Activated T-helper 2 cell treated with anti-CD3 and anti-CD28 coated beads, Interferon-gamma antibody, Interleukin-2, Interleukin-4, amounts not matched to agents 10 μg/mL and 5 μg/mL and 100 μg/mL, durations not matched to agents 14 hours and 24 hours and 36 hours (primary cell): ENCODE measurements around the gene CD24. TPM values are rescaled to one million over a fixed set of nuclear protein-coding genes. Genes with fewer than 3 reads are reported as not detected.
"Not testable (repeated sequence)": the region's sequence is repeated elsewhere in the genome, so short reads cannot be mapped to it uniquely, and the experiment has no call there.

ENCODE experiments used
- DNase-seq: peaks from one replicate; pipeline ENCODE4 v3.0.0; 2021; ENCODE audit warnings: low spot score
- H3K27ac Mint-ChIP-seq: one replicate; pipeline ENCODE4 v1.8.0; 2021; ENCODE audit warnings: mixed read lengths
- H3K27me3 Mint-ChIP-seq: one replicate; pipeline ENCODE4 v1.8.0; 2021; ENCODE audit warnings: low read depth, mixed read lengths
- H3K36me3 Mint-ChIP-seq: one replicate; pipeline ENCODE4 v1.8.0; 2021; ENCODE audit warnings: low read depth, mixed read lengths
- H3K4me1 Mint-ChIP-seq: one replicate; pipeline ENCODE4 v1.8.0; 2021; ENCODE audit warnings: low read depth, mixed read lengths
- H3K4me3 Mint-ChIP-seq: one replicate; pipeline ENCODE4 v1.8.0; 2021; ENCODE audit warnings: low read depth, mild to moderate bottlenecking, moderate library complexity, mixed read lengths
- H3K9me3 Mint-ChIP-seq: one replicate; pipeline ENCODE4 v1.8.0; 2021; ENCODE audit warnings: mixed read lengths
- intact Hi-C: fragments of 100-400 bp; cut with micrococcal nuclease; formaldehyde crosslinking; loops from one replicate; pipeline ENCODE4 v1.15.1; 2023
- total RNA-seq: library from RNA; stranded (reverse); gene quantifications from 2 replicates; pipeline ENCODE4 v1.2.3, GENCODE V29; 2022

Gene CD24, protein sequence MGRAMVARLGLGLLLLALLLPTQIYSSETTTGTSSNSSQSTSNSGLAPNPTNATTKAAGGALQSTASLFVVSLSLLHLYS
- 1.5 and 2.0 TPM in 2 replicates for total RNA-seq

DNA sequence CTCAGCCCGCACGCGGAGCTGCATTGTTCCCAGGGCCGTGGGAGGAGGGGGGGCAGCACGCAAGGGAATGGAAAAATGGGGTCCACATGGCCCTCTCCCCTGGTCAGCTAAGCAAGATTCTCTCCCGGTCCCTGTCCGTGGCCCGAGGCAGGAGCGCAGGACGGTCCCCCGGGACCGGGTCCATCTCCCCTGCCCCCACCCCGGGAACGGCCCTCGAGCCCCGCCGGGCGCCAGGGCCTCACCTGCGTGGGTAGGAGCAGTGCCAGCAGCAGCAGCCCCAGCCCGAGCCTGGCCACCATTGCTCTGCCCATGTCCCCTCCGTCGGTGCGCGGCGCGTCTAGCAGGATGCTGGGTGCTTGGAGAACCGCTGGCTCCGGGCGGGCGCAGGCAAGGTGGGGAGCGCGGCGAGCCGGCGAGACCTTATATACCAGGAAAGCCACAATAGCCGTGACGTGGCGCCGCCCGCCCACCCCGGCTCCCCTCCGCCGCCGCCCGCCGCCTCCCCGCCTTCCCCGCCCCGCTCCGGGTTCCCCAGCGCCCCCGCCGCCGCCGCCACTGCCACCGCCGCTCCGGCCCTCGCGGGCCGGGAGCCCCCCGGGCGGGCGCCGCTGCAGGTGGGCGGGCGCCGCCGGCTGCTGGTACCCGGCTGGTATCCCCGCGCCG is at the start of gene CD24:
Gene CD24, minus strand, starts transcription at position 394 of the 663 bp plus-strand sequence. Its CDS starts 83 bp downstream, at position 311.
- peaks cover 7% of the 10 kb centered on the region for H3K4me1 Mint-ChIP-seq
- intact Hi-C loops, result loop anchor here (10.0 kb wide), 1 partner anchor 610 kb away; the partner anchor contains the start of gene CRYBG1
- no peaks in the 10 kb centered on the region for H3K9me3 Mint-ChIP-seq
- H3K4me3 Mint-ChIP-seq, result peak within 1 kb of the TSS; percentile 75
- no peaks in the 10 kb centered on the region for H3K36me3 Mint-ChIP-seq
- H3K27ac Mint-ChIP-seq, result no peak within 1 kb of the TSS
- peaks cover 63% of the 10 kb centered on the region for H3K27me3 Mint-ChIP-seq
- DNase-seq, result no peak

DNA sequence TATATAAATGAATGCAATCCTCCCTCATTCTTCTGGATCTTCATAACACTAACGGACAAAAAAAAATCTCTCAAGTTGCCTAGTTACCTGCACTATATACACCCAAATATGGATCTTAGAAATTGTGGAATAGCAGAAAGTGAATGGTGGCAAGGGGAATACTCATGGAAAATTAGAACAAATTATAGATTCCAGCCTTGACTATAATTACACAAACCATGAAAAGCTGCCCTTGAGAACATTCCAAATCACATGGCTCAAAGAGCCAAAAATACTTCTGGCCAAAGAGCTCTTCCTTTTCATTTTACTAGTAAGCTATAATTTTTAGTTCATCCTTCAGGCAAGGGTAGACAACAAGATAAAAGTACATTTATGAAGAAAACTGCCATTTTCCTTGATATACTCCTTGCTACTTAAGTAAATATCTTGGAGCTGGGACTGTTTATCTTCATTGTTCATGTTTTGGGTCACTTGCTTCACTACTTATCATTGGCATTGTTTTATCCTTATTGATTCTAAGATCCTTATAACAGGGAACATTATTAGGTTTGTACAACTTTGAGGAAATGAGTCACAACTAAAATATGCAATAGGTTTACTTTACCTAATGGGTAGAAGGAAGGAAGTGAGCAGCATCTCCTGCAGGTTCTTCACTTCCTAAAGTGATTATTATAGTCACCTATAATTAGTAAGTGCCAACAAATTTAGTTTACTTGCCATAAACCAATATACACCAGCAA is 47.1 kb upstream of the CD24 start:
- Mint-ChIP-seq H3K27me3 (peaks cover 2% of the 10 kb centered on the region), H3K27ac (no peak overlapping the region), H3K9me3 (no peaks in the 10 kb centered on the region), H3K4me3 (no peak overlapping the region), H3K36me3 (no peaks in the 10 kb centered on the region), H3K4me1 (peaks cover 5% of the 10 kb centered on the region)
- intact Hi-C loops, result no loop called here
- no peak for DNase-seq

DNA sequence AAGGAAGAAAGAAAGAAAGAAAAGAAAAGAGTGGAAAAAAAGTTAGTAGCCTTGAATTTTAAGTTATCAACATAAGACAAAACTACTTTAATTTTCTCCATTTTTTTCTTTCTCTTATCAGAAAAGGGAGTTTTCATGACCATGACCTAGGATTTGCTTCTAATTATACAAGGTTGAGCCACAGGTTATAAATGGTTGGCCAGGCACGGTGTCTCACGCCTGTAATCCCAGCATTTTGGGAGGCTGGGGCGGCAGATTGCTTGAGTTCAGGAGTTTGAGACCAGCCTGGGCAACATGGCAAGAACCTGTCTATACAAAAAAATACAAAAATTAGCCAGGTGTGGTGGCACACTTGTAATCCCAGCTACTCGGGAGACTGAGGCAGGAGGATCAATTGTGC is 45.7 kb upstream of the CD24 start:
- H3K36me3 Mint-ChIP-seq, result no peaks in the 10 kb centered on the region
- no peak for DNase-seq
- peaks cover 5% of the 10 kb centered on the region for H3K4me1 Mint-ChIP-seq
- H3K4me3 Mint-ChIP-seq, result no peak overlapping the region
- no peak overlapping the region for H3K27ac Mint-ChIP-seq
- H3K9me3 Mint-ChIP-seq, result no peaks in the 10 kb centered on the region
- peaks cover 2% of the 10 kb centered on the region for H3K27me3 Mint-ChIP-seq
- intact Hi-C loops, result no loop called here

DNA sequence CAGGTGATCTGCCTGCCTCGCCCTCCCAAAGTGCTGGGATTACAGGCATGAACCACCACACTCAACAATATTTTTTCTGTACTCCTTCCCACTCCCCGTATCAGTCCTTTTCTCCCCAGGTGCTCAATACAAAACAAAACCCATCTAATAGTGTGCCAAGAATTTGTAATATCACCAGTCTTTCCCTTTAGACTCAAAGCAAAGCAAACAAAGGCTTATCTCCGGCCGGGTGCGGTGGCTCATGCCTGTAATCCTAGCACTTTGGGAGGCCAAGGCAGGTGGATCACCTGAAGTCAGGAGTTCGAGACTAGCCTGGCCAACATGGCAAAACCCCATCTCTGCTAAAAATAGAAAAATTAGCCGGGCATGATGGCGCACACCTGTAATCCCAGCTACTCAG is 45.1 kb upstream of the CD24 start:
- intact Hi-C loops, H3K9me3 Mint-ChIP-seq, H3K4me3 Mint-ChIP-seq, H3K27ac Mint-ChIP-seq, H3K4me1 Mint-ChIP-seq, H3K36me3 Mint-ChIP-seq, DNase-seq, H3K27me3 Mint-ChIP-seq: not testable (repeated sequence)

DNA sequence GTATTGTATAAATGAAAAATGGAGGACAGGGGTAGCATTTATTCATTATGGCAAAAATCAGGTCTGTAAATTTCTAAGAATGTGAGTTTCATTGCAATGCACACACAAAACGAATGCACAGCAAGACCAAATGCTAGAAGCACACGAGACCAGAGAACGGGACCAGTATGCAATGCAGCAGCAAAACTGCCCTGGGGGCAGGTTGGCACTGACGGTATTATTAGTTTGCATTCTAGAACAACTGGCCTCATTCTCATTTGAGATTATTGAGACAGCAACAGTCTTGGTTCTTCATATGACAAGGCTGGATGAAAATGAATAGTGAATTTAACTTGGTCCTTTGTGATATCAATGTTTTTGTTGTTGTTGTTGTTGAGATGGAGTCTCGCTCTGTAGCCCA is 44.5 kb upstream of the CD24 start:
- Mint-ChIP-seq H3K4me1 (peaks cover 5% of the 10 kb centered on the region), H3K36me3 (no peaks in the 10 kb centered on the region), H3K4me3 (no peak overlapping the region), H3K27ac (no peak overlapping the region), H3K9me3 (no peaks in the 10 kb centered on the region), H3K27me3 (peaks cover 3% of the 10 kb centered on the region)
- DNase-seq, result no peak
- intact Hi-C loops, result no loop called here

DNA sequence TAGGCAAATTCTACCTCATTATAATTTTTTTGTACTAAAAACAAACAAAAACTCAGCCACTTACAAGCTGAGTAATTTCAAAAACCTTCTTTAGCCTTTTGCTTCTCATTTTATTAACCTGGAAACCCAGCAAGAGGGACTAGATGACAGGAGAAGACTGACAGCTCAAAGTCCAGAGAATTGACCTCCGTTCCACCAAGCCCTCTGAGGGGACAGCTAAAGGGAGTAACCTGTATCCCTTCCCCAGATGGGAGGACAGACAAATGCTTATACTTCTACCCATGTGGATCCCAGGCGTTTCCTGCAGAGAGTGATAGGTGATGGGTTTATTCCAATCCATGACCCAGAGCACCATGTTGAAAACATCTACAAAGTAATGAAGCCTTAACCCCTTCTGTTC is 35.0 kb upstream of the CD24 start:
- no peak for DNase-seq
- no peaks in the 10 kb centered on the region for H3K9me3 Mint-ChIP-seq
- H3K4me3 Mint-ChIP-seq, result no peak overlapping the region
- H3K36me3 Mint-ChIP-seq, result no peaks in the 10 kb centered on the region
- H3K27ac Mint-ChIP-seq, result no peak overlapping the region
- no peaks in the 10 kb centered on the region for H3K4me1 Mint-ChIP-seq
- intact Hi-C loops, result no loop called here
- H3K27me3 Mint-ChIP-seq, result peaks cover 3% of the 10 kb centered on the region

DNA sequence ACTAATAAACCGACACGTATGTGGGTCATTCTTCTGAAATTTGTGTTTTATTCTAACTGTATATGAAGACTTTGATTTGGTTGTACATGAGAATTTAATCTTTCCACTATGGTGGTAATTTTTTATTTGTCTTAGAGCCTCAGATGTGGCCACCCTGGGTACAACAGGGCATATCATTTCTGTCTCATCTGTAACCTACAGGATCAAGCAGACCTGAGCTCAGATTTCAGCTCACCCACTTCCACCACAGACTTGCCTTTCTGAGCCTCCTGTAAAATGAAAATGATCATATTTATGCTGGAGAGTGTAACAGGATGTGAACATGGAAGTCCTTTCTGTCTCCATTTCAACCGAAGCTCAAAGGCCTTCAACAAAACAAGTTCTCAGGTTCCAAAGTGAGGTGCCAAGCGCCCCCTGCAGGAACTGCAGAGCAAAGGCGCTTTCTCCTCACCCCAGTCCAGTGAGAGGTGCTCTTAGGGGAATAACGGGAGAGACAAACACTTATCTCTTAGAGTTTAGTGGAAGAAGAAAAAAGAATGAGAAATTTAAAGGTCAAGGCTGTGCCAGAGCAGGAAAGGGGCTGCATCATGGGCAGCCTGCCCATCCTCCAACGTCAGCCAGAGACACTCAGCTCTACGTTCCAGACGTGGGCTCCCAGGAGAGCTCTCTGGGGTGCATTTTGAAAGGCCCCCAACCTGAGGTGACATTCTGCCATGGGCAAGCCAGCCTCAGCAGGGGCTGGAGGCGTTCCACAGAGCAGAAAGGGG is 23.0 kb upstream of the CD24 start:
- Mint-ChIP-seq H3K4me3 (no peak overlapping the region), H3K27me3 (peaks cover under 1% of the 10 kb centered on the region), H3K36me3 (no peaks in the 10 kb centered on the region), H3K9me3 (no peaks in the 10 kb centered on the region), H3K4me1 (peaks cover 4% of the 10 kb centered on the region), H3K27ac (no peak overlapping the region)
- intact Hi-C loops, result no loop called here
- peak; percentile 51 for DNase-seq

DNA sequence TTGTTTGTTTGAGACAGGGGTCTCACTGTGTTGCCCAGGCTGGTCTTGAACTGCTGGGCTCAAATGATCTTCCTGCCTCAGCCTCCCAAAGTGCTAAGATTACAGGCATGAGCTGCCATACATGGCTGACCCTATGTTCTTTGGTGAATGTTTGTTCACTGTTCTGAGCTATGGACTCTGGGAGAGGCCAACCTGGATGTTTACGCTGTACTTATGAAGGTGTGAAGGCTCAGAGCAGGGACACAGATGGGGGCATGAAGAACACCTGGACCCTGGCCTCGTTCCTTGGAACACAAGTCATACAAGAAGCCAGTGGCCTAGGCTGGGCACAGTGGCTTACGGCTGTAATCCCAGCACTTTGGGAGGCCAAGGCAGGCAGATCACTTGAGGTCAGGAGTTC is 21.1 kb upstream of the CD24 start:
- intact Hi-C loops, result no loop called here
- no peaks in the 10 kb centered on the region for H3K36me3 Mint-ChIP-seq

DNA sequence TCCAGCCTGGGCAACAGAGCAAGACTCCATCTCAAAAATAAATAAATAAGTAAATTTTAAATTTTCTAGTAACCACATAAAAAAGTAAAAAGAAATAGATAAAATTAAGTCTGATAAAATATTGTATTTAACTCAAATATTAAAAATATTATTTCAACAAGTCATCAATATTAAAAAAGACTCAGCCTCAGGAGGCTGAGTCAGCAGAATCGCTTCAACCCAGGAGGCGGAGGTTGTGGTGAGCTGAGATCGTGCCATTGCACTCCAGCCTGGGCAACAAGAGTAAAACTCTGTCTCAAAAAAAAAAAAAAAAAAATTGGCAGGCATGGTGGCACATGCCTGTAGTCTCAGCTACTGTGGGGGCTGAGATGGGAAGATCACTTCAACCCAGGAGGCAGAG is 15.2 kb upstream of the CD24 start:
- H3K27ac Mint-ChIP-seq, intact Hi-C loops: not testable (repeated sequence)

More for the DNA sequence above, 21.1 kb upstream of the CD24 start:
- H3K4me1 Mint-ChIP-seq, result peaks cover 4% of the 10 kb centered on the region
- H3K4me3 Mint-ChIP-seq, result no peak overlapping the region
- no peak for DNase-seq
- no peaks in the 10 kb centered on the region for H3K9me3 Mint-ChIP-seq
- peaks cover 7% of the 10 kb centered on the region for H3K27me3 Mint-ChIP-seq
- H3K27ac Mint-ChIP-seq, result no peak overlapping the region

DNA sequence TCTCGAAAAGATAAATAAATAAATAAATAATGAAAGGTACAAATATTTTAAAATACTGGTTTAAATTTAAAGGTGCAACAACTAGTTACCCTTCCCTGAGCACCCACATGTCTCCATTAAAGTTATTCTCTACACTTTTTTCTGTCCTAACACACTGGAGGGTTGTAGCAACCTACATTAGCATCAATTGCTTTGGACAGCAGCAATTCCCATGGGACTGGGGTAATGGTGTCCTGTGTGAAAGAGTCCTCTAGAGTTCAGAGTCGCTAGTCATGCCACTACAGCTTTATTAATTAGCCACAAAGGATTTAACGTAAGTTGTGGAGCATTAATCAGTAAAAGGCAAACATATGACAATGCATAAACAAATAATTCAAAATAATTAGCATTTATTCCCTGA is 14.1 kb upstream of the CD24 start:
- Mint-ChIP-seq H3K36me3 (no peaks in the 10 kb centered on the region), H3K27ac (no peak overlapping the region), H3K9me3 (no peaks in the 10 kb centered on the region), H3K4me1 (no peaks in the 10 kb centered on the region), H3K4me3 (no peak overlapping the region), H3K27me3 (peaks cover 7% of the 10 kb centered on the region)
- DNase-seq, result no peak
- intact Hi-C loops, result no loop called here

More for the DNA sequence above, 15.2 kb upstream of the CD24 start:
- DNase-seq, H3K4me1 Mint-ChIP-seq, H3K36me3 Mint-ChIP-seq, H3K9me3 Mint-ChIP-seq, H3K4me3 Mint-ChIP-seq, H3K27me3 Mint-ChIP-seq: not testable (repeated sequence)

DNA sequence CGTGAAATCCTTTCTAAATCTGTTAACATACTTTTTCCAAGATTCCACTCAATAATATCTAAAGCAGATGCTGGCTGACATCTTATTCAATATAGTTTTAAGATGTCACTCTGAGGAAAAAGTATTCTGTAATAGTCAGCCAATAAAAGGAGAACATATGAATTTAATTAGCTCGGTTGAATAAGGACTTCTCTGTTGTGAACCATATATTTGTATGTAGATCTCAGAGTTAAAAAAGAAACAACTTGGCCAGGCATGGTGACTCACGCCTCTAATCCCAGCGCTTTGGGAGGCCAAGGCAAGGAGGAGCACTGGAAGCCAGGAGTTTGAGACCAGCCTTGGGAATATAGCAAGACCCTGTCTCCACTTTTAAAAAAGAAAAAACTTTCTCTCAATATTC is 7.4 kb upstream of the CD24 start:
- Mint-ChIP-seq H3K9me3 (no peaks in the 10 kb centered on the region), H3K4me3 (no peak overlapping the region), H3K27ac (no peak overlapping the region), H3K27me3 (peaks cover 20% of the 10 kb centered on the region), H3K36me3 (no peaks in the 10 kb centered on the region), H3K4me1 (peaks cover 5% of the 10 kb centered on the region)
- DNase-seq, result no peak
- intact Hi-C loops, result no loop called here

DNA sequence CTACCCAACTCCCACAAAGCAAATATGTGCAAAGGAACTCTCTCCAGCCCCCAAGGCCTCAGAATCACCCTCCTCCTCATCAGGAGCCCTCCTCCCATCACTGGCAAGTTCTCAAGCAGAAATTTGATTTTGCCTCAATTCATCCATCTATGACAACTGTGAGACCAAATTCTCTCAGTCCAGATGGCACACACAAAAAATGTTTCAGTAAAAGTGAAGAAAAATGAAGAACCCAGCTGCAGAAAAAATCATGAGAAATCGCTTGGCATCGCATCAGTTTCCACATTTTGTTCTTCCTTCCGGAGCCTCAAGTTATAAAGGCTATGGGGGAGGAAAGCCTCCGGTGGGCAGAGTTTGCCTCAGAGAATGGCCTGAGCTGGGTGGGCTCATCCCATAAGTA is 6.4 kb upstream of the CD24 start:
- Mint-ChIP-seq H3K9me3 (no peaks in the 10 kb centered on the region), H3K4me1 (peaks cover 5% of the 10 kb centered on the region), H3K27ac (no peak overlapping the region), H3K36me3 (no peaks in the 10 kb centered on the region), H3K27me3 (peaks cover 30% of the 10 kb centered on the region), H3K4me3 (no peak overlapping the region)
- intact Hi-C loops, result no loop called here
- no peak for DNase-seq
